MM.1S (cell line): Measurements from ENCODE around the gene ZBTB46.

ENCODE experiments used
- CTCF ChIP-seq: fragments of 300-600 bp; sonication (generic); IDR thresholded peaks from 2 replicates; pipeline ENCODE4 v1.5.1; 2016; ENCODE audit warnings: antibody characterized with exemption, low read length, mixed read lengths
- EZH2 ChIP-seq: fragments of 300-600 bp; sonication (generic); optimal IDR thresholded peaks from 2 replicates; pipeline ENCODE3; 2017; ENCODE audit warnings: low read depth, mild to moderate bottlenecking, antibody characterized with exemption, low read length, mixed read lengths

GRCh38 chr20:63737695-63737944 lies 93.4 kb downstream of the ZBTB46 start:
- no peak for TF ChIP-seq CTCF
- TF ChIP-seq EZH2, result no peak
